ENCODE results near the gene GHRHR.

DNA sequence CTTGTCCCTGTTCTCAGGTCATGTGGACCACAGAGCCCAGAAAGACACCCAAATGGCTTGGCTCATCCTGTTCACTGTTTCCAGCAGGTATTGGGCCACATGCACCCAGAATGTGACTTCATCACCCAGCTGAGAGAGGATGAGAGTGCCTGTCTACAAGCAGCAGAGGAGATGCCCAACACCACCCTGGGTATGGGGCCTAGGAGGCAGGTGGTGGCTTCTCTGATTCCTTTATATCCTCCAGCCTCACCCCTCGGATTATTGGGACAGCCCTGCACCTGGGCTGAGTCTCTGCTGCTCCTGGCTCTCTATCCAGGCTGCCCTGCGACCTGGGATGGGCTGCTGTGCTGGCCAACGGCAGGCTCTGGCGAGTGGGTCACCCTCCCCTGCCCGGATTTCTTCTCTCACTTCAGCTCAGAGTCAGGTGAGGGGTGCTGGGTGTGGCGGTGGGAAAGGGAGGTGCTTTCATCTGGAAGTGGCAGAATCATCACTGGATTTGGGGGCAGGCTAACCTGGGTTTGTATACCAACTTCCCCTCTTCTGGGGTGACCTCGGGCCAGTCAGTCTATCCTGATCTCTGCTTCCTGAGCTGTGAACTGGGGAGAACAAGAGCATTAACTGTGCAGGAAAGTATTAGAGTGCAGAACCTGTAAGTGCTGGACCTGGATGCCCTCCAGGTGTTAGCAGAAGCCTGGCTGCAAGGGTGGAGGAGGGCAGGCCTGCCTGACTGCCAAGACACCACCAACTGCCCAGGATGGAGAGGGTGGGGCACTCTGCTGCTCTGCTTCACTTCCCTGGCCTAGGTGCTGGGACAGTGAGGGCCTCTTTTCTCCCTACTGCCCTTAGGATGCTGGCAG is 5.2 kb downstream of the GHRHR start:
- TF ChIP-seq MYC (IDR thresholded peaks at IDR 0.05; ENCODE audit: low read depth, low read length): no peak
- TF ChIP-seq CTCF (IDR thresholded peaks at IDR 0.05; ENCODE audit: low read depth, low read length): no peak
- TF ChIP-seq, protein P1, sequence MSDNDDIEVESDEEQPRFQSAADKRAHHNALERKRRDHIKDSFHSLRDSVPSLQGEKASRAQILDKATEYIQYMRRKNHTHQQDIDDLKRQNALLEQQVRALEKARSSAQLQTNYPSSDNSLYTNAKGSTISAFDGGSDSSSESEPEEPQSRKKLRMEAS (IDR thresholded peaks at IDR 0.05; ENCODE audit: low read depth, low read length): no peak

Data from NB4 (cell line).